NOMO-1 treated with dmso at 0.1 percent for 144 hours (cell line): ENCODE results near the gene PHLPP2.

Experiments
- DNase-seq: peaks from one replicate; lab custom pipeline; 2025; ENCODE audit not compliant: unreplicated experiment; lab: John Stamatoyannopoulos, UW

The PHLPP2 gene, protein sequence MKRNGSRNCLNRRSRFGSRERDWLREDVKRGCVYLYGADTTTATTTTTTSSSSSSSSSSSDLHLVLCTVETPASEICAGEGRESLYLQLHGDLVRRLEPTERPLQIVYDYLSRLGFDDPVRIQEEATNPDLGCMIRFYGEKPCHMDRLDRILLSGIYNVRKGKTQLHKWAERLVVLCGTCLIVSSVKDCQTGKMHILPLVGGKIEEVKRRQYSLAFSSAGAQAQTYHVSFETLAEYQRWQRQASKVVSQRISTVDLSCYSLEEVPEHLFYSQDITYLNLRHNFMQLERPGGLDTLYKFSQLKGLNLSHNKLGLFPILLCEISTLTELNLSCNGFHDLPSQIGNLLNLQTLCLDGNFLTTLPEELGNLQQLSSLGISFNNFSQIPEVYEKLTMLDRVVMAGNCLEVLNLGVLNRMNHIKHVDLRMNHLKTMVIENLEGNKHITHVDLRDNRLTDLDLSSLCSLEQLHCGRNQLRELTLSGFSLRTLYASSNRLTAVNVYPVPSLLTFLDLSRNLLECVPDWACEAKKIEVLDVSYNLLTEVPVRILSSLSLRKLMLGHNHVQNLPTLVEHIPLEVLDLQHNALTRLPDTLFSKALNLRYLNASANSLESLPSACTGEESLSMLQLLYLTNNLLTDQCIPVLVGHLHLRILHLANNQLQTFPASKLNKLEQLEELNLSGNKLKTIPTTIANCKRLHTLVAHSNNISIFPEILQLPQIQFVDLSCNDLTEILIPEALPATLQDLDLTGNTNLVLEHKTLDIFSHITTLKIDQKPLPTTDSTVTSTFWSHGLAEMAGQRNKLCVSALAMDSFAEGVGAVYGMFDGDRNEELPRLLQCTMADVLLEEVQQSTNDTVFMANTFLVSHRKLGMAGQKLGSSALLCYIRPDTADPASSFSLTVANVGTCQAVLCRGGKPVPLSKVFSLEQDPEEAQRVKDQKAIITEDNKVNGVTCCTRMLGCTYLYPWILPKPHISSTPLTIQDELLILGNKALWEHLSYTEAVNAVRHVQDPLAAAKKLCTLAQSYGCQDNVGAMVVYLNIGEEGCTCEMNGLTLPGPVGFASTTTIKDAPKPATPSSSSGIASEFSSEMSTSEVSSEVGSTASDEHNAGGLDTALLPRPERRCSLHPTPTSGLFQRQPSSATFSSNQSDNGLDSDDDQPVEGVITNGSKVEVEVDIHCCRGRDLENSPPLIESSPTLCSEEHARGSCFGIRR (N-terminal part only)

GRCh38 chr16:71724320-71724751 lies at the start of gene PHLPP2:
Gene PHLPP2 (minus strand): TSS chr16:71724701. CDS start chr16:71714795, 9,906 bp downstream.
- DNase-seq, result no peak

DNA sequence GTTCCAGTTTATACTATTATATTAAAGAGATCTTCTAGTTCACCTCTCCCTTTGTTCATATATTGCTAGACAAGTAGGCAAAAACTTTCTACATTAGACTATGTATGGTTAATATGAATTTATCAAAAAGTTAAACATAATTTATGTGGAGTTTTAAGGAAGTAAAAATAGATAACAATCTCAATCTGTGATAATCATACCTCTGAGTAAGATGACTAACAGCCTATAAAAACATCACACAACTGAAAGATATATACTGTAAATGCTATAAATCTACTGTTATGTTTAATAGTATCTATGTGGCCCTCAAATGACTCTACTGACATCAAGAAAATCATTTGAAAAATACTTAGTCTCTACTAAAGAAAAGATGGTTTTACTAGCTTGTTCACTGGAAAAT lies 47.1 kb upstream of the PHLPP2 start:
- no peak for DNase-seq

DNA sequence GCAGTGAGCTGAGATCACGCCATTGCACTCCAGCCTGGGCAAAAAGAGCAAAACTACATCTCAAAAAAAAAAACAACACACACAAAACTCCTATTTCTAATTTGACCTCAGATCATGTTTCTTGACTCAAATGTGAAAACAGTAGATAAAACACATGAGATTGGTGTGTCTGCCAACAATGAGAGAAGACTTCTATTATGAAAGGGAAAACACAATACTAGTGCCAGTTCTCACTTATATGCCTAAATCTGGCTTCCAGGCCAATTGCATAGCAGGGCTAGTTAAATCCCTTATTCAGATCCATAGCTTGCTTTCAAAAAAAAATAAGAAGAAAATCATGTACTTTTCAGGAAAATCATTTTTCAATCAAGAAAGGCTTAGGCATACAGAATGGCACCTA lies 44.7 kb upstream of the PHLPP2 start:
- no peak for DNase-seq

DNA sequence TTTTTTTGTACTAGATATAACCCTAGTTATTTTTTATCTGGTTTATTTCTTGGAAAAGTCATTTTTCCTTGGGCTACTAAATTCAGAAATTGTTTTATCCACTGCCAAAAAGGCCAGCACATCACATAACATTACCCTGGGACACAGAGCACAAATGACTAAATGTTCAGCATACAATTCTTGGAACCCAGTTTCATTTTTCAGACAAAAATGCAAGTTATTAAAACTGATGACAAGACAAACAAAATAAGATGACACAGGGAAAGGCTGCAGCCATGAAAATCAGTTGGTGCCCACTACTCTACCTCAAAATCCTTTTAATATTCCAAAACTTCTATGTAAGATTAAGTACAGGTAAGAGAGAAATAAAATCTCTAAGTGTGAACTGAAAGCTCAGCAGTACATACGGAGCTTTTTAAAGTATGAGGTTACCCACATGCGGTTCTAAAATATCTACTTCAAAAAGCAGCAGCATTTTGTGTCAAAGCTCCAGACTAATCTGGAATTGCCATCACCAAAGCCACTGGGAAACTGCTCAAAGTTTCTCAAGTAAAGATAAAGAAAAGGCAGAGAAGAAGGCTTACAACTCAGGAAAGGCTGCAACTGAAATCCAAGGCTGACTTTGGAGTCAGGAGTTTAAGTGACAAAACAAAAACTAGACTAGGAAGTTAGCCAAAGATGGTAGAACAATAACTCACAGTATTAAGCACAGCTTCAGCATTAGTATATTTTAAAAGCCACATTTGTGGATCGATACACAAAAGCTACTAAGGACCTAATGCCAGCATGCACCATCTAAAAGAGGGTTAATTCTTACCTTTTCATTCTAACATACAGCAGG lies 42.8 kb upstream of the PHLPP2 start:
- DNase-seq, result no peak

DNA sequence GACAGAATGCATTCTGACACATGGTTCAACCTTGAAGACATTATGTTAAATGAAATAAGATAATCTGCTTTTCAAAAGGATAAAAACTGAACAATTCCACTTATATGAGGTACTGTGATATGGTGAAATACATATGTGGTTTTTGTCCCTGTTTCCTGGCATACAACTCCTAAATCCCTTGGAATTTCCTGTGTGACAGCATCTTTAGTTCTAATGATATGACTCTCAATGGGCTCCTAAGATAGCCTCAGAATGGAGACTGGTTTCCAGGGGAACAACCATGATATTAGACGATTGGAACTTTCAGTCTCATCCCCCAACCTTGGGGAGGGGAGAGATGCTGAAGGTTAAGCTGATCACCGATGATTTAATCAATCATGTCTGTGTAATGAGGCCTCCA lies 37.7 kb upstream of the PHLPP2 start:
- DNase-seq, result no peak

DNA sequence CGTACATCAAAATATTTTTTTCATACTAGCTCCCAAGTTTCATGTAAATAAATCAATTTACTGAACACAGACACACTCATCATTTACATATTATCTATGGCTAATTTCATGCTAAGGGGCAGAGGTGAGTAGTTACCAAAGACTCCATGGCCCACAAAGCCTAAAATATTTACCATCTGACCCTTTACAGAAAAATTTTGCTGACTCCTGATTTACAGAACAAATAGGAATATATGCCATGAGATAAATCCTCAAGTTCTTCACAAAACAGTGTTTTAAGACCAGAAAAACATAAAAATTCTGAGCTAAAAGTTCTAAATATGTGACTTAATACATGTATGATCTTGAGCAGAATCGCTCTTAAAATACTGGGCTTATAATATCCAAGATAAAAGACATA lies 36.6 kb upstream of the PHLPP2 start:
- no peak for DNase-seq

GRCh38 chr16:71758293-71758760 lies 33.8 kb upstream of the PHLPP2 start:
- no peak for DNase-seq

DNA sequence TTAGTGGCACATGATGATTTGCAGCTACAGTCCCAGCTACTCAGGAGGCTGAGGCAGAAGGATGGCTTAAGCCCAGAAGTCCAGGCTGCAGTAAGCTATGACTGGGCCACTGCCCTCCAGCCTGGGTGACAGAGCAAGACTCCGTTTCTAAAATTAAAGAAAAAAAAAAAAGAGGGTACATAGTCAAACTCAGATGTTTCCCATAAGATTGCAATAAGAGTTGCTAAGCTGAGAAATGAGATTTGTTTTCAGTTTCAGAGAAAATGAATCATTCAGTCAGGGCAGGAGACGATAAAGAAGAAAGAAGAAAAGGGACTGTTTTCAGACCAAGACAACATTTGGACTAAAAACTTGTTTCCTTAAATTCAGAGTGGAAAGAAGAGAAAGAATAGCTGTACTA lies 30.2 kb upstream of the PHLPP2 start:
- no peak for DNase-seq

DNA sequence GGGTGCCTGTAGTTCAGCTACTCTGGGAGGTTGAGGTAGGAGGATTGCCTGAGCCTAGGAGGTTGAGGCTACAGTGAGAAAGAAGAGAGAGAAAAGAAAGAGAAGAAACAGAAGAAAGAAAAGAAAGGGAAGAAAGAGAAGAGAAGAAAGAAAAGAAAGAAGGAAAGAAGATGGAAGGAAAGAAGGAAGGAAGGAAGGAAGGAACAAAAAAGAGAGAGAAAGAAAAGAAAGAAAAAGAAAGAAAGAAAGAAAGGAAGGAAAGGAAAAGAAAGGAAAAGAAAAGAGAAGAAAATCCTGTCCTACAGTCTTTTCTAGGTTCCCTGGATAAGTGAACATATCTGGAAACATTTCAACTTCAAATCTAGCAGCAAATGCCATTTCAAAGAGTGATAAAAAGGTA lies 29.6 kb upstream of the PHLPP2 start:
- no peak for DNase-seq

GRCh38 chr16:71748226-71748625 lies 23.7 kb upstream of the PHLPP2 start:
- DNase-seq, result no peak

DNA sequence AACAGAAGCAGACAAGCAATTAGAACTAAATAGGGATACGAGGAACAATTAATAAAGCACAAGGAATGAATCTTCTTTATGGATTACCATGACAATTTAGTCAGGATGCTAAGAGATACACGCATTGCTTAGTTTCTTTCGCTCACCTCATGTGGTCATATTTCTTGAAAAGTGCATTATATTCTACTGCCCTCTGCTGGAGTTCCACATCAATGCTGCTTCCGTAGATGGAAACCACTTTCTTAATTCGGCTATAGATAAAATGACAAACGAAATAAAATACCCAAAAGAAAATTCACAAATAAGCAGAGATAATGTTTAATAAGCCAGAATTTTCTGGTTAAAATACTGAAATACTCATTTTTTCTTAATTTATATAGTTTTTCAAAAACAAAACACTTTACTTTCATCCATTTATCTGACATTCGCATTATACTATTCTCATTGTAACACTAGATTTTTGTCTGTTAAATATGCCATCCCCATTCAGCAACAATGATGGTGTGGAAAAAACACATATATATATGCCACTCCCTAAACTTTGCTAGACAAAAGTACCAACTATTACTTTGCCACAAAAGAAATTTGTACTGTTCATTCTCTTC lies 22.0 kb upstream of the PHLPP2 start:
- DNase-seq, result no peak

GRCh38 chr16:71738855-71739254 lies 14.4 kb upstream of the PHLPP2 start:
- no peak for DNase-seq

DNA sequence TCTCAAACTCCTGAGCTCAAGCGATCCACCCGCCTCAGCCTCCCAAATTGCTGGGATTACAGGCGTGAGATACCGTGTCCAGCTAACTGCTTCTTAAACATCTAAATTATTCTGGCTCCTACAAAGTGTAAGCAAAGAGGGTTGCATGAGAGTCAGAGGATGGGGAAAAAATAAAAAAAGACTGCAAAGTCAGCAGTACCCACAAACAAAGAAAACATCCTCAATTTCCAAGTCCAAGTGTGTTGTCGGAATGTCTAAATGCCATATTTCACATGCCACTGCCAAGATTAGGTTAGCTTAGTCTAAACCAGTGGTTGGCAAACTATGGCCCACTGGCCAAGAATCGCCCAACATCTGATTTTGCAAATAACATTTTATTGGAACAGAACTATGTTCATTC lies 13.0 kb upstream of the PHLPP2 start:
- DNase-seq, result no peak

DNA sequence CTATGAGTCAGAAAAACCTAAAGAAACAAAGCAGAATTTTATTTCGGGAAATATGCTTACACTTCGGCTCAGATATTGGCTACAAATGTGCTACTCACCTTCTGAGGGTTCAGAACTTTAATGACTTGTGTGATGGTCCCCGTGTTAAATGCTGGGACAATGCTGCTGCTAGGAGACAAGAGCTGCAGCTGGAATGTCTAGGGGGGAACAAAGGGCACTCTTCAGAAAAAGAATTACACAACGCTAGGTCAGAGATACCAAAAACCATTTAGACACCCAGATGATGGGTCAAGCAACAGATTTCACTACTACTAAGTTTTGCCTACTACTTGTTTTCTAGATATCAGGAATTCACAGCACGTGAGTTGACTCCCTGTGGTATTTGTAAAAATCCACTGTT lies 10.0 kb upstream of the PHLPP2 start:
- no peak for DNase-seq

DNA sequence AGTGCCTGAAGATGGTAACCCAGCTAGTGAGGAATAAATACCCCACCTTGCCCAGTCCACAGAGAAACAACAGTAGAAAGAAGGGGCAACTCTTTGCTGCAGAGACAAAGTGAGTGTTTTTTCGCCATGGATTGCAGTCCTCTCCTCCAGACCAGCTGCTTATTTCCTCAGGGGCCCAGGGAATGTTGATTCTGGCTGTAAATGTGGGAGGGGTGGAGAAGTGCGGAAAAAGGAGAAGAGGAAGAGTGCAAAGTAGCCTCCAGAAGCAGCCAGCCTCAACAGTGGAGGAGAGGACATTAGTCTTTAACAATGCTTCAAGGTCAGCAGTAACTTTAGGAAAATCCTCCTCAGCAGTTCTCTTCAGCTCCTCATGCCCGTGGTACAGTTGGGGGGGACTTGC lies 8.1 kb upstream of the PHLPP2 start:
- no peak for DNase-seq

- no peak for DNase-seq
Observed at GRCh38 chr16:71727551-71728324, 3.2 kb upstream of the PHLPP2 start.

- peak; percentile 56 for DNase-seq
Observed at GRCh38 chr16:71726476-71727315, 2.2 kb upstream of the PHLPP2 start.

- peak; percentile 48 for DNase-seq
Observed at GRCh38 chr16:71723537-71724319, 773 bp downstream of the PHLPP2 start.
